EH (cell line): ENCODE data around the gene KRTAP10-6.
"Not testable (repeated sequence)": the region's sequence is repeated elsewhere in the genome, so short reads cannot be mapped to it uniquely, and the experiment has no call there.

Experiments
- DNase-seq: peaks from one replicate; pipeline ENCODE4 v3.0.0-alpha.2; 2015; ENCODE audit warnings: low read depth

KRTAP10-6 gene

DNA sequence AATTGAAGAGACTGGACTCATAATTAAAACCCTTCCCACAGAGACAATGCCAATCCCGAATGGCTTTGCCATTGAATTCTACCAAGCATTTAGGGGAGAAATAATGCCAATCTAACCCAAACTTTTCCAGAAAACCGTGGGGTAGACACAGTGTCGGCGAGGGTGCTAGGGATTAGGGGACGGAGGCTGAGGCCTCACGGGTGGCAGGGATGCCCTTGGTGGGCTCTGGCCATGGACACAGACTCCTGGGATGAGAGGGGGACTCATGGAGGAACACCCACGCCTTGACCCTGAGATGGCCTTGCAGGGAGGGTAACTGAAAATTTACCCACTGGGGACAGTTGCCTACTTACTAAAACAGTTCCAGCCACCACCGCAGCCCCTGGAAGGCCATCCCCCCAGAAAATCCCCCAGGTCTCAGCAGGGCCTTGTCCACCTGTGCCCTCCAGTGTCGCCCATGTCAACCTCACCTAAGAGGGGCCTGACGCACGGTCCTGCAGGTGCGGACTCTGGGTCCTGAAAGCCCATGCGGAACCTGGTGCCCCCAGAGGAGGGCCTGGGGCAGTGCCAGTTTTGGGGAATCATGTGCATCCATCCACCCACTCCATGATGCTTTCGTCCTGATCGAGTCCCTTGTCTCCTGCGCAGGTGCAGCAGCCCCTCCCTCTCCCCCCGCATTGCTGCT lies 13.8 kb downstream of the KRTAP10-6 start:
- DNase-seq, result no peak

DNA sequence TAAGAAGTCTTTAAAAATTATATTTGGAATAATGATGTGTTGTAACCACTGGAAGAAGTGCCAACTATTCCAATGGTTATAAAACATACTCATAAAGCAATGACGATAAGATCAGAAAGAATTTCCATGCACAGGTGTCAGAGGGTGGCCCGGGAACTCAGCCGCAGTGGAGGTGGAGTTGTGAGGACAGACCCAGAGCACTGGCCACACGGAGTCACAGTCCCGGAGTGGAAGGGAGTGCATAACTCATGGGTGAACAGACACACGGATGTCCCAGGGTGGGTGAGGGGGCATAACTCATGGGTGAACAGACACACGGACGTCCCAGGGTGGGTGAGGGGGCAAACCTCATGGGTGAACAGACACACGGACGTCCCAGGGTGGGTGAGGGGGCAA lies 16.3 kb downstream of the KRTAP10-6 start:
- no peak for DNase-seq

DNA sequence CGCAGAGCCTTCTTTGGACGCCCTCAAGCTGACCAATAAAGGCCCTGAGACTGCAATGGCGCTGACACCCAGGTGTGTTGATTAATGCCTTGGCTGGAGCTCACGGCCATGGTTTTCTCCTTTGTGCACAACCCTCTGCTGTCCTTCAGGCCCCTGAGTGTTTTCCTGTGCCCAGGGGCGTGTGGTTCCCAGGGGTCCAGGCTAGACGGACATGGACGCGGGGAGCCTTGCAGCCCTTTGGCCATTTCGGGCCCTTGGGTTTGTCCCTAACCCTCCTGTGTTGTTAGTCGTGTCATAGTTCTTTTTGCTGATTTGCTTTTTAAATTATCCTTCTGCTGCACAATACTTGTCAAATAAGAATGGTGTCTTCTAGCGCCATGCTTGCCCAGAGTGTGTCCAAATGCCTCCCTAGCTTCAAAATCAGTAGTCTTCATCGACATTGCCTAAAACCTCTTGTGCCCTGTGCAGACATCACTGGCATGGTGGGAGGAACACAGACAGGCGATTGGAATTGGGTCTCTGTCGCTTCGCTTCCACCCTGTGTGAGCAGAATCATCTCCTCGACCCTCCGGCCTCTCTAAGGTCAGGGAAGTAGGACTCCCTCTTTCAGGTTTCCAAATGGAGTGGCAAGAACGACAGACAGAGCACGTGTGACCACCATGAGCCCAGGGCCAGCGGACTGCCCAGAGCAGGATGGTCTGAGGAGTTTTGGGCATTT lies 16.8 kb downstream of the KRTAP10-6 start:
- DNase-seq, result no peak

DNA sequence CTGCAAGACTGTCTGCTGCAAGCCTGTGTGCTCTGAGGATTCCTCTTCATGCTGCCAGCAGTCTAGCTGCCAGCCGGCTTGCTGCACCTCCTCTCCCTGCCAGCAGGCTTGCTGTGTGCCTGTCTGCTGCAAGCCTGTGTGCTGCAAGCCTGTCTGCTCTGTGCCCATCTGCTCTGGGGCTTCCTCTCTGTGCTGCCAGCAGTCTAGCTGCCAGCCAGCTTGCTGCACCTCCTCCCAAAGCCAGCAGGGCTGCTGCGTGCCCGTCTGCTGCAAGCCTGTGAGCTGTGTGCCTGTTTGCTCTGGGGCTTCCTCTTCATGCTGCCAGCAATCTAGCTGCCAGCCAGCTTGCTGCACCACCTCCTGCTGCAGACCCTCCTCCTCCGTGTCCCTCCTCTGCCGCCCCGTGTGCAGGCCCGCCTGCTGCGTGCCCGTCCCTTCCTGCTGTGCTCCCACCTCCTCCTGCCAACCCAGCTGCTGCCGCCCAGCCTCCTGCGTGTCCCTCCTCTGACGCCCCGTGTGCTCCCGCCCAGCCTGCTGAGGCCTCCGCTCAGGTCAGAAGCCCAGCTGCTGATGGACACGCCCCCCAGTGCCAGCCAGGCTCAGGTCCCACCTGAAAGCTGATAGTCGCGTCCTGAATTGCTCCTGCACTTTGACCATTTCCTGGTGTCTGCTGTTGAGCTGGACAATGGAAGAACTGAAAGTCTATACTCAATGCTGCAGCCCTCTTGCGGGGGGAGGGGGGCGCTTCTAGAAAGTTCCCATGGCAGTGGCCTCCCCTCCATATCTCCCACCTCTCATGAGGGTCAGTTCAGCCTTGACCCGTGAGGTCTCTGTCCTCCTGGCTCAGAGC lies 17.6 kb downstream of the KRTAP10-6 start:
- no peak for DNase-seq

DNA sequence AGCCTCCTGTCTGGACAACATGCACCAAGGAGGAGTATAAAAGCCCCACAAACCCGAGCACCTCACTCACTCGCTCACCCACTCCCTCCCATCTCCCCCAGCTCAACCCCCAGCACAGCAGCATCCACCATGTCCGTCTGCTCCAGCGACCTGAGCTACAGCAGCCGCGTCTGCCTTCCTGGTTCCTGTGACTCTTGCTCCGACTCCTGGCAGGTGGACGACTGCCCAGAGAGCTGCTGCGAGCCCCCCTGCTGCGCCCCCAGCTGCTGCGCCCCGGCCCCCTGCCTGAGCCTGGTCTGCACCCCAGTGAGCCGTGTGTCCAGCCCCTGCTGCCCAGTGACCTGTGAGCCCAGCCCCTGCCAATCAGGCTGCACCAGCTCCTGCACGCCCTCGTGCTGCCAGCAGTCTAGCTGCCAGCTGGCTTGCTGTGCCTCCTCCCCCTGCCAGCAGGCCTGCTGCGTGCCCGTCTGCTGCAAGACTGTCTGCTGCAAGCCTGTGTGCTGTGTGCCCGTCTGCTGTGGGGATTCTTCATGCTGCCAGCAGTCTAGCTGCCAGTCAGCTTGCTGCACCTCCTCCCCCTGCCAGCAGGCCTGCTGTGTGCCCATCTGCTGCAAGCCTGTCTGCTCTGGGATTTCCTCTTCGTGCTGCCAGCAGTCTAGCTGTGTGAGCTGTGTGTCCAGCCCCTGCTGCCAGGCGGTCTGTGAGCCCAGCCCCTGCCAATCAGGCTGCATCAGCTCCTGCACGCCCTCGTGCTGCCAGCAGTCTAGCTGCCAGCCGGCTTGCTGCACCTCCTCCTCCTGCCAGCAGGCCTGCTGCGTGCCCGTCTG lies 18.5 kb downstream of the KRTAP10-6 start, which contains the start of gene KRTAP10-4:
Gene KRTAP10-4 (plus strand): TSS at position 100 of the 827 bp plus-strand sequence. CDS start 30 bp downstream, at position 130.
- DNase-seq, result not testable (repeated sequence)

- DNase-seq, result no peak
These were observed 19.2 kb downstream of the KRTAP10-6 start for GRCh38 chr21:44572959-44573583.

- DNase-seq, result no peak
These were observed 20.2 kb downstream of the KRTAP10-6 start for GRCh38 chr21:44571844-44572782.

- DNase-seq, result no peak
These were observed 21.0 kb downstream of the KRTAP10-6 start for GRCh38 chr21:44571296-44571695.

DNA sequence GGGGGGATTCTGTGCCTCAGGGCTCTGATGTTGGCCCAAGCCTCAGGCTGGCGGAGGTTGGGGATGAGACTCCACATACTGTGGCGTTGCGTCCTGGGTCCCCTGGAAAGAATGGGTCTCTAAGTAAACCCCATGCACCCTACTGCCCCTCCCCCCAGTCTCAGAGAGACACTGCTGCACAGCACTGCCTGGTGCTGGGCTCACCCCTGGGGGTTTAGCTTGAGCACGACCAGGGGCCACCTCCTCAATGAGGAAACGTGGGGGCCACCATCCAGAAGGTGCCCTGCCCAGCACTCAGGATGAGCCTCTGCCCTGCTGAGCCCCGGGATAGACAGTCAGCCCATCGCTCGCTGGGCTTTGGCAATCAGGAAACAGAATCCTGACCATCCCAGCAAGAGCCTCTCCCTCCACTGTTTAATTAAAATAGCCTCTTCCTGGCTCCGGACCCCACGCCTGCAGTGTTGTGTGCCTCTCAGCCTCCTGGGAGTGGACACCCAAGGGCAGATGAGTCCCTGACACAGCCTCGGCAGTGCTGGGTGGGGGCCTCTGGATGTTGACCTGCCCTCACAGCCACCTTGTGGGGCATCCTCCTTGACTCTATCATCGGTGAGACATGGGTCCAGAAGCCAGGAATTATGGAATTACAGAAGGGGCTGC lies 22.3 kb downstream of the KRTAP10-6 start:
- no peak for DNase-seq

DNA sequence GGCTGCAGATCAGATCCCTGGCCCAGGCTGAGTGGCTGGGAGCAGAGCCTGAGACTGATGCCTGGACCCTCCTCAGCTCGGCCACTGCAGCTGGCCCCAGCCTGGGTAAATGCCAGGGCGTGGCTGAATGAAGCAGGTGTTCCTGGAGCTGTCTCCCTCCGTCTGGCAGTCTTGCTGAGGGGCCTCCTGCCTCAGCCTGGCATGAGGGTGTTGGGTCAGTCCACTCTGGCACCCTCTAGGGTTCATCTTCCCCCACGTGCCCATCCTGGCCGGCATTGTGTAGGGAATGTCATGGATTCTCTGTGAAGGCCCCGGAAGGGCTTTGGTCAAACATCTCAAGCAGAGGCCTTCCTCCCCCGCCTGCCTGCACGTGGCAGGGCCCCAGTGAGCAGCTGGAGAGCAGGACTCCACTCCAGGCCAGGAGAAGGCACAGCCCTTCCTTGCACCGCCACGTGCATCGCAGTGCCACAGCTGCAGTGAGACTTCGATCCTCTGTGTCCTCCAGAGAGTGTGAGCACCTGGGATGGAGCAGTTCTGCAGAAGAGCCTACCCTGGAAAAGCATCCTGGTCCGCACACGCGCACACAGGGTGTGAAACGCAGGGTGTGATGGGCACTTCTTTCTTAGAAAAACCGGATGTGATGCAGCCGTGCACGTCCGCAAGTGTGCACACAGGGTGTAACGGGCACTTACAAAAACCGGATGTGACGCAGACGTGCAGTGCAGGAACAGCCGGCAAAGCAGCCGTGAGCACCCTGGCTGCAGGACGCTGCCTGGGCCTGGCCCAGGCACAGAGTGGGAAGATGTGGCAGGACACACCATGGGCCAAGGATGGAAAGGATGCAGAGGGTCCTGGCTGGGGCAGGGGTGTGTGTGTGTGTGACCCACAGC lies 23.4 kb downstream of the KRTAP10-6 start:
- DNase-seq, result no peak

DNA sequence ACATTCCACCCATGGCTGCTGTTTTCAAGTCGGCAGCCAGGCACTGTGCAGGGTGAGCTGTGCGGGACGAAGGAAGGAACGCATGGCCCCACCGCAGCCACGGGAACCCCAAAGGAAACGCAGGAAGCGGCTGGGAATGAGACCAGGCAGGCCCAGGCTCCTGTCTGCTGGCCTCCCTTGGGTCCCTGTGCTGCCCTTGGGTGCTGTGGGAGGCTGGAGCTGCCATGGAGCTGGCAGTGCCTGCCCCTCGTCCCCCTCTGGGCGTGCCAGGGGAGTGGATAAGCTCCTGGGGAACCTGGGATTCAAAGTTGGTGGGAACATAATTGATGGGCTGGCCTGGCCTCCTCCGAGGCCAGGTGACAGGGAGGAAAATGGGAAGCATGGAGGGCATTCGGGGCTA lies 24.0 kb downstream of the KRTAP10-6 start:
- DNase-seq, result no peak

DNA sequence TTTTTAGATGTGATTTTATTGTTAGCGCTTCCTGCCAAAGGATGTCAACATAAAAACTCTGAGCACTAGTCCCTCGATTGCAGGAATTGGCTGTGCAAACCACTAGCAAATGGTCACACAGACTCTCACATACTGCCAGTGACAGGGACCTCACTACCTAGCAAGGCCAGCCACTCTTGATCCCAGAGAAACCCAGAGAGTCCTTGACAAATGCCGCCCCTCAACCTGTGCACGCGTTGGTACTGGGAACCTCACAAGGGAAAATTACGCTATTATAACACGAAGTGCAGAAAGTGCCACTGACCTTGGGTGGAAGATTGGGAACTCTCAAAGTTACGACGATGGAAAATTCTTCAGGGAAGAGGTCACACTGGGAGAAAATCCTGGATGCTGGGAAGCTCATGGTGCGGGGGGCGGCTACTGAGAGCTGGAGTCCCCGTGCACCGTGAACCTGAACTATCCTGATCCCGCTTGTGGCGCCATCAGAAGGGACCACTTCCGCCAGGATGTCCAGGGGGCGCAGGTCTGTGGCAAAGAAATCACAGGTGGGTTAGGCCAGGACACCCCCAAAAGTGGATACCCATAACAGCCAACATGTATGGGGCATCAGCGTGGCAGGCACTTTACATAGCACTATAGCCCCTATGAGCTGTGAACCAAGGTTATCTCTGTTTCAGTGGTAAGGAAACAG lies 24.7 kb downstream of the KRTAP10-6 start:
- DNase-seq, result no peak

DNA sequence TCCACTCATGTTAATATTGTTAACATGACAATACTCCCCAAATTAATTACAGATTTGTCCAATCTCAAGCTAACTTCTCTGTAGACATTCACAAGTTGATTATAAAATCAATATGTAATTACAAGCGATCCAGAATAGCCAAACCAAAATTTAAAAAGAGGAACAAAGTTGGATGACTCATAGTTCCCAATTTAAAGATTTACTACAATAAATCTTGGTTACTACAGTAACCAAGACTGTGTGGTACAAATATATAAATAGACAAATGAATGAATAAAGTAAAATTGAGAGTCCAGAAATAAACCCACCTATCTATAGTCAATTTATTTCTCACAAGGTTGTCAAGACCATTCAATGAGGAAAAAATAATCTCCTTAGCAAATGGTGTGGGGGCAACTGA lies 25.9 kb downstream of the KRTAP10-6 start:
- no peak for DNase-seq

GRCh38 chr21:44564886-44565598 lies 27.3 kb downstream of the KRTAP10-6 start:
- DNase-seq, result no peak

- DNase-seq, result no peak
These were observed 28.2 kb downstream of the KRTAP10-6 start for GRCh38 chr21:44564099-44564498.

- no peak for DNase-seq
These were observed 33.6 kb downstream of the KRTAP10-6 start, which contains the start of gene KRTAP10-3 for GRCh38 chr21:44558695-44559094. Gene KRTAP10-3, minus strand, starts transcription at chr21:44558795. Its CDS starts 80 bp downstream, at chr21:44558715.

DNA sequence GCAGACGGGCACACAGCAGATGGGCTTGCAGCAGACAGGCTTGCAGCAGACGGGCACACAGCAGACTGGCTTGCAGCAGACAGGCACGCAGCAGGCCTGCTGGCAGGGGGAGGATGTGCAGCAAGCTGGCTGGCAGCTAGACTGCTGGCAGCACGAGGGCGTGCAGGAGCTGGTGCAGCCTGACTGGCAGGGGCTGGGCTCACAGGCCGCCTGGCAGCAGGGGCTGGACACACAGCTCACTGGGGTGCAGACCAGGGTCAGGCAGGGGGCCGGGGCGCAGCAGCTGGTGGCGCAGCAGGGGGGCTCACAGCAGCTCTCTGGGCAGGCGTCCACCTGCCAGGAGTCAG lies 34.0 kb downstream of the KRTAP10-6 start:
- DNase-seq, result not testable (repeated sequence)
